ENCODE measurements around the gene BRD1.

DNA sequence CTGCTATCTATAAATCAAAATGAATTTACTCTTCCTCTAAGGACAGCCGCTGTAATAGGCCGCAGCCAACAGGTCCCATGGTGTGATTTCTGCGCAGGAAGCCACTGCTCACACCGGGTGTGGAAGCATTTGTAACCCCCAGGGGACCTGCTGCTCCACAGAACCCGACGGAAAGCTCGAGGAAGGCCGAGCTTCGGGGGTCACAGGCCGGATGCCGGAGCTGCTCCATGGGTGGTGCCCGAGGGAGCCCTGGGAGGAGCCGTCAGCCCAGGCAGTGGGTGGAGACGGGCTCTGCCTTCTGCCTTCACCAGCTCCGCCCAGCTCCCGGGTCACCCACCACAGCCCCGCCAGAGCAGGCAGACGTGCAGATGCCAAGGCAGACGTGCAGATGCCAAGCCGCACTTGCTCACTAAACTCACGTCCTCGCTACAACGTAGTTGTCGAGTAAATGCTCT, 63.5 kb downstream of the BRD1 start:
- TF ChIP-seq, protein P1, sequence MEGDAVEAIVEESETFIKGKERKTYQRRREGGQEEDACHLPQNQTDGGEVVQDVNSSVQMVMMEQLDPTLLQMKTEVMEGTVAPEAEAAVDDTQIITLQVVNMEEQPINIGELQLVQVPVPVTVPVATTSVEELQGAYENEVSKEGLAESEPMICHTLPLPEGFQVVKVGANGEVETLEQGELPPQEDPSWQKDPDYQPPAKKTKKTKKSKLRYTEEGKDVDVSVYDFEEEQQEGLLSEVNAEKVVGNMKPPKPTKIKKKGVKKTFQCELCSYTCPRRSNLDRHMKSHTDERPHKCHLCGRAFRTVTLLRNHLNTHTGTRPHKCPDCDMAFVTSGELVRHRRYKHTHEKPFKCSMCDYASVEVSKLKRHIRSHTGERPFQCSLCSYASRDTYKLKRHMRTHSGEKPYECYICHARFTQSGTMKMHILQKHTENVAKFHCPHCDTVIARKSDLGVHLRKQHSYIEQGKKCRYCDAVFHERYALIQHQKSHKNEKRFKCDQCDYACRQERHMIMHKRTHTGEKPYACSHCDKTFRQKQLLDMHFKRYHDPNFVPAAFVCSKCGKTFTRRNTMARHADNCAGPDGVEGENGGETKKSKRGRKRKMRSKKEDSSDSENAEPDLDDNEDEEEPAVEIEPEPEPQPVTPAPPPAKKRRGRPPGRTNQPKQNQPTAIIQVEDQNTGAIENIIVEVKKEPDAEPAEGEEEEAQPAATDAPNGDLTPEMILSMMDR (IDR thresholded peaks at IDR 0.05; ENCODE audit: poor library complexity, severe bottlenecking), result no peak
- no peak for TF ChIP-seq EZH2 (IDR thresholded peaks at IDR 0.05; ENCODE audit: borderline replicate concordance, insufficient read depth, low read length, poor library complexity, severe bottlenecking)
- TF ChIP-seq EP300 (conservative IDR thresholded peaks at IDR 0.05; ENCODE audit: poor library complexity, severe bottlenecking), result no peak
- no peak for TF ChIP-seq TAF1 (IDR thresholded peaks at IDR 0.05; ENCODE audit: low read depth)
- no peak for TF ChIP-seq RAD21 (conservative IDR thresholded peaks at IDR 0.05)
- no peak for TF ChIP-seq POLR2AphosphoS5 (IDR thresholded peaks at IDR 0.05)
- TF ChIP-seq, protein P2, sequence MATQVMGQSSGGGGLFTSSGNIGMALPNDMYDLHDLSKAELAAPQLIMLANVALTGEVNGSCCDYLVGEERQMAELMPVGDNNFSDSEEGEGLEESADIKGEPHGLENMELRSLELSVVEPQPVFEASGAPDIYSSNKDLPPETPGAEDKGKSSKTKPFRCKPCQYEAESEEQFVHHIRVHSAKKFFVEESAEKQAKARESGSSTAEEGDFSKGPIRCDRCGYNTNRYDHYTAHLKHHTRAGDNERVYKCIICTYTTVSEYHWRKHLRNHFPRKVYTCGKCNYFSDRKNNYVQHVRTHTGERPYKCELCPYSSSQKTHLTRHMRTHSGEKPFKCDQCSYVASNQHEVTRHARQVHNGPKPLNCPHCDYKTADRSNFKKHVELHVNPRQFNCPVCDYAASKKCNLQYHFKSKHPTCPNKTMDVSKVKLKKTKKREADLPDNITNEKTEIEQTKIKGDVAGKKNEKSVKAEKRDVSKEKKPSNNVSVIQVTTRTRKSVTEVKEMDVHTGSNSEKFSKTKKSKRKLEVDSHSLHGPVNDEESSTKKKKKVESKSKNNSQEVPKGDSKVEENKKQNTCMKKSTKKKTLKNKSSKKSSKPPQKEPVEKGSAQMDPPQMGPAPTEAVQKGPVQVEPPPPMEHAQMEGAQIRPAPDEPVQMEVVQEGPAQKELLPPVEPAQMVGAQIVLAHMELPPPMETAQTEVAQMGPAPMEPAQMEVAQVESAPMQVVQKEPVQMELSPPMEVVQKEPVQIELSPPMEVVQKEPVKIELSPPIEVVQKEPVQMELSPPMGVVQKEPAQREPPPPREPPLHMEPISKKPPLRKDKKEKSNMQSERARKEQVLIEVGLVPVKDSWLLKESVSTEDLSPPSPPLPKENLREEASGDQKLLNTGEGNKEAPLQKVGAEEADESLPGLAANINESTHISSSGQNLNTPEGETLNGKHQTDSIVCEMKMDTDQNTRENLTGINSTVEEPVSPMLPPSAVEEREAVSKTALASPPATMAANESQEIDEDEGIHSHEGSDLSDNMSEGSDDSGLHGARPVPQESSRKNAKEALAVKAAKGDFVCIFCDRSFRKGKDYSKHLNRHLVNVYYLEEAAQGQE (IDR thresholded peaks at IDR 0.05; ENCODE audit: borderline replicate concordance), result no peak
- TF ChIP-seq SMC3 (conservative IDR thresholded peaks at IDR 0.05; ENCODE audit: poor library complexity), result no peak

Measured in neural cell (in vitro differentiated cells).